CD4-positive, alpha-beta T cell (primary cell): Measurements from ENCODE around the gene PSMA6. TPM values are rescaled to one million over a fixed set of nuclear protein-coding genes. Genes with fewer than 3 reads are reported as not detected.
A peak's percentile ranks its signal among the peaks of the same experiment; 100 is the strongest.

Experiments
- ATAC-seq: fragments of 200-7000 bp; cut with Tn5 transposase; one replicate; pipeline ENCODE4 v1.10.0; 2022; ENCODE audit warnings: mild to moderate bottlenecking; ENCODE audit not compliant: poor library complexity
- CTCF ChIA-PET: fragments of 350-600 bp; sonication (Branson Sonifier 250); formaldehyde crosslinking; loops from one replicate; lab custom pipeline; 2021; ENCODE audit warnings: antibody characterized with exemption, inconsistent platforms; lab: Charles Lee
- POLR2A ChIA-PET: fragments of 350-600 bp; sonication (Branson Sonifier 250); formaldehyde crosslinking; loops from one replicate; lab custom pipeline; 2021; ENCODE audit warnings: antibody characterized with exemption, inconsistent platforms; lab: Charles Lee
- DNase-seq, 14 experiments: peaks; one replicate each; pipeline ENCODE4 v3.0.0-alpha.2; 2013 to 2020; ENCODE audit warnings: mixed read lengths in 2 of 14
- H3K27ac ChIP-seq, 2 donors: one replicate each; pipeline versions ENCODE4 v1.5.1 to v1.7.0; 2013; ENCODE audit warnings: low read length in 2 of 2, low read depth in 1 of 2, mild to moderate bottlenecking in 1 of 2
- H3K27me3 ChIP-seq, 2 experiments: 1 replicate in 1 of 2; 2 replicates in 1 of 2; pipeline versions ENCODE4 v1.6.1 to v1.7.0; 2013; ENCODE audit warnings: low read length in 2 of 2, control low read depth in 1 of 2, mild to moderate bottlenecking in 1 of 2, moderate library complexity in 1 of 2; ENCODE audit not compliant: insufficient read depth in 2 of 2, control insufficient read depth in 1 of 2
- H3K36me3 ChIP-seq: one replicate; pipeline ENCODE4 v1.6.1; 2013; ENCODE audit warnings: low read length, control low read depth; ENCODE audit not compliant: insufficient read depth
- H3K4me1 ChIP-seq: one replicate; pipeline ENCODE4 v1.6.1; 2013; ENCODE audit warnings: low read length, control low read depth; ENCODE audit not compliant: insufficient read depth
- H3K4me3 ChIP-seq: one replicate; pipeline ENCODE4 v1.5.1; 2013; ENCODE audit warnings: mild to moderate bottlenecking, low read length, moderate library complexity
- H3K9me3 ChIP-seq, 2 experiments: 1 replicate in 1 of 2; 2 replicates in 1 of 2; pipeline versions ENCODE4 v1.6.1 to v1.7.0; 2013; ENCODE audit warnings: low read length in 2 of 2, mild to moderate bottlenecking in 2 of 2, control low read depth in 1 of 2, moderate library complexity in 1 of 2; ENCODE audit not compliant: control insufficient read depth in 1 of 2, insufficient read depth in 1 of 2
- H3K27ac Mint-ChIP-seq: one replicate; pipeline ENCODE4 v1.8.0; 2020; ENCODE audit warnings: mixed read lengths
- H3K27me3 Mint-ChIP-seq: one replicate; pipeline ENCODE4 v1.8.0; 2021; ENCODE audit warnings: mixed read lengths
- H3K36me3 Mint-ChIP-seq: one replicate; pipeline ENCODE4 v1.8.0; 2021; ENCODE audit warnings: low read depth, mixed read lengths
- H3K4me1 Mint-ChIP-seq: one replicate; pipeline ENCODE4 v1.8.0; 2021; ENCODE audit warnings: low read depth, mixed read lengths
- H3K4me3 Mint-ChIP-seq: one replicate; pipeline ENCODE4 v1.8.0; 2020; ENCODE audit warnings: mild to moderate bottlenecking, mixed read lengths
- H3K9me3 Mint-ChIP-seq: one replicate; pipeline ENCODE4 v1.8.0; 2020; ENCODE audit warnings: mixed read lengths
- intact Hi-C, 2 experiments: fragments of 100-400 bp; cut with DNase I in 1 of 2; cut with micrococcal nuclease in 1 of 2; formaldehyde crosslinking; loops; one replicate each; pipeline versions ENCODE4 v1.15.1 to v1.9.0; 2023 to 2025; cut with DNase I, micrococcal nuclease
- total RNA-seq, 174 experiments: library from RNA in 2 of 174; stranded (reverse) in 2 of 174; gene quantifications; one replicate each; pipeline ENCODE4 v1.2.3 and lab custom pipeline; 2021 to 2026
- TF ChIP-seq, protein P1 (sequence below): fragments of 200-600 bp; IDR thresholded peaks from one replicate; pipeline ENCODE4 v1.8.0; 2022; ENCODE audit warnings: antibody characterized with exemption, mild to moderate bottlenecking

The PSMA6 gene
- total RNA-seq, 2 experiments from 2014 or later: 80.8 TPM

GRCh38 chr14:35287431-35288013 lies 4.7 kb upstream of the PSMA6 start:
- intact Hi-C loops: no loop called here
- Histone ChIP-seq H3K4me1 (peaks cover 38% of the 10 kb centered on the region), H3K27me3 (no peaks in the 10 kb centered on the region), H3K9me3 (no peaks in the 10 kb centered on the region), H3K27ac (no peak overlapping the region), H3K36me3 (no peaks in the 10 kb centered on the region), H3K4me3 (no peak overlapping the region)
- H3K27me3 Mint-ChIP-seq: no peaks in the 10 kb centered on the region
- ChIA-PET POLR2A (interaction anchor here (4.4 kb wide), 1 partner anchor 117 kb away, joined by 27 read pairs; the partner anchor contains the start of gene NFKBIA), CTCF (interaction anchor here (1.6 kb wide), 1 partner anchor 117 kb away, joined by 4 read pairs; the partner anchor contains the start of gene NFKBIA)
- DNase-seq: peak in 2 of 14 experiments; percentile 55 to 67
- no peaks in the 10 kb centered on the region for H3K9me3 Mint-ChIP-seq
- H3K4me3 Mint-ChIP-seq: no peak overlapping the region
- TF ChIP-seq, protein P1, sequence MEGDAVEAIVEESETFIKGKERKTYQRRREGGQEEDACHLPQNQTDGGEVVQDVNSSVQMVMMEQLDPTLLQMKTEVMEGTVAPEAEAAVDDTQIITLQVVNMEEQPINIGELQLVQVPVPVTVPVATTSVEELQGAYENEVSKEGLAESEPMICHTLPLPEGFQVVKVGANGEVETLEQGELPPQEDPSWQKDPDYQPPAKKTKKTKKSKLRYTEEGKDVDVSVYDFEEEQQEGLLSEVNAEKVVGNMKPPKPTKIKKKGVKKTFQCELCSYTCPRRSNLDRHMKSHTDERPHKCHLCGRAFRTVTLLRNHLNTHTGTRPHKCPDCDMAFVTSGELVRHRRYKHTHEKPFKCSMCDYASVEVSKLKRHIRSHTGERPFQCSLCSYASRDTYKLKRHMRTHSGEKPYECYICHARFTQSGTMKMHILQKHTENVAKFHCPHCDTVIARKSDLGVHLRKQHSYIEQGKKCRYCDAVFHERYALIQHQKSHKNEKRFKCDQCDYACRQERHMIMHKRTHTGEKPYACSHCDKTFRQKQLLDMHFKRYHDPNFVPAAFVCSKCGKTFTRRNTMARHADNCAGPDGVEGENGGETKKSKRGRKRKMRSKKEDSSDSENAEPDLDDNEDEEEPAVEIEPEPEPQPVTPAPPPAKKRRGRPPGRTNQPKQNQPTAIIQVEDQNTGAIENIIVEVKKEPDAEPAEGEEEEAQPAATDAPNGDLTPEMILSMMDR: no peak
- peaks cover 39% of the 10 kb centered on the region for H3K4me1 Mint-ChIP-seq
- ATAC-seq: no peak
- H3K36me3 Mint-ChIP-seq: peaks cover 7% of the 10 kb centered on the region
- H3K27ac Mint-ChIP-seq: peak overlapping the region; percentile 74

DNA sequence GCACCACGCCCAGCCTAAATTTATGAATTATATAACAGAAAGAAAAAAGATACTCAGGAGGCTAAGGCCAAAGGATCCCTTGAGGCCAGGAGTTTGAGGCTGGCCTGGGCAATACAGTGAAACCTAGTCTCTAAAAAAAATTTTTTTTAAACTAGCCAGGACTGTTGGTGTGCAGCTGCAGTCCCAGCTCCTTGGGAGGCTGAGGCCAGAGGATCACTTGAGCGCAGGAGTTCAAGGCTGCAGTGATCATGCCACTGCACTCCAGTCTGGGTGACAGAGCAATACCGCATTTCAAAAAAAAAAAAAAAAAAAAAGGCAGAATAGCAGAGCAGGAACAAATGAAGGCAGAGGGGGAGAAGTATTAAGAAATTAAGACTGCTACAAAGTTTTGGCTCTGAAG lies 2.6 kb upstream of the PSMA6 start:
- peaks cover 55% of the 10 kb centered on the region for H3K4me1 Mint-ChIP-seq
- Histone ChIP-seq H3K27ac (no peak overlapping the region), H3K4me3 (no peak overlapping the region), H3K9me3 (no peaks in the 10 kb centered on the region), H3K36me3 (no peaks in the 10 kb centered on the region), H3K4me1 (peaks cover 45% of the 10 kb centered on the region), H3K27me3 (no peaks in the 10 kb centered on the region)
- TF ChIP-seq, protein P1: no peak
- H3K27ac Mint-ChIP-seq: no peak overlapping the region
- H3K4me3 Mint-ChIP-seq: peak overlapping the region; percentile 58
- ATAC-seq (no peak), DNase-seq (no peak)
- H3K27me3 Mint-ChIP-seq: no peaks in the 10 kb centered on the region
- CTCF ChIA-PET: no interaction called here
- POLR2A ChIA-PET: interaction anchor here (4.4 kb wide), 1 partner anchor 115 kb away, joined by 27 read pairs; the partner anchor contains the start of gene NFKBIA
- H3K9me3 Mint-ChIP-seq: no peaks in the 10 kb centered on the region
- peaks cover 17% of the 10 kb centered on the region for H3K36me3 Mint-ChIP-seq
- intact Hi-C loops: loop anchor here (5.0 kb wide), 3 partner anchors 147 to 538 kb away; partner anchors contain the start of genes BRMS1L (in 2 of the 2) and FAM177A1 (in 1 of the 2)

DNA sequence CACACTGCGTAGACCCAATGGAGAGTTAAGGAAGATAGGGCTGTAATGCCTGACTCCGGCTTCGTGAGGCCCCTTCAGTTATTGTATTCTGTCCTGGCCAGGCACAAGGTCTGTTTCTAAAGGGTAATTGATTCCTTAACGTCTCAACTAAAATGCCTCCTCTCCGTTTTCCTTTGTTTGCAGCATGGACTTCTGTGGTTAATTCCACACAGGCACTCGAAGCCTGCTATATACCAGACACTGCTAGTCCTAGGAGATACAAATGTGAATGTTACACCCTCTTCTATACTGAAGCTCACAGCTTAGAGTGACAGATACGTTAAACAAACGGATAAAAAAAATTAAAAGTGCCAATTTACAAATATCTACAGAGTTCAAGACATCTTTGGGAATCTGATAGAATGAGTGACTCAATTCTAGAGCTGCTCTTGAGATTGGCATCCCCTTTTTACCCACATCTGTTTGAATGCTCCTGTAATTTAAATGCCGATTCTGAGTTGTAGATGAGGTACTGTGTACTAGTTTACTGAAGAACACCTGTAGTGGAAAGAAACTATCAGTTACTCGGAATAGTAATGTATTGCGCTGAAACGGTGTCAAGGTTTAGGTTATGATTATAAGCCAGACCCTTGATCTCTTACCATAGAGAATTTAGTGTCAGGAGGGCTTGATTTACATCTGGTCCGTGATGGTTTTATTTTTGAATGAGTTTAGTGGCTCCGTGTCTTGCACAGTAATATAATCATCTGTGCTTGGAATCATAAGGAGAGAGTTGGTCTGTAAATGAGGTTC lies 784 bp downstream of the PSMA6 start:
- Histone ChIP-seq H3K27ac (peak overlapping the region; percentile 80 to 86), H3K27me3 (no peaks in the 10 kb centered on the region), H3K4me1 (peaks cover 34% of the 10 kb centered on the region), H3K4me3 (peak overlapping the region; percentile 78), H3K36me3 (peaks cover 4% of the 10 kb centered on the region), H3K9me3 (no peaks in the 10 kb centered on the region)
- CTCF ChIA-PET: interaction anchor here (0.6 to 1.9 kb wide), 5 partner anchors 112 to 302 kb away, joined by 3 to 8 read pairs (median 3); partner anchors contain the start of genes NFKBIA and PPP2R3C
- POLR2A ChIA-PET: interaction anchor here (0.7 to 6.0 kb wide), 21 partner anchors 8 to 363 kb away, joined by 3 to 173 read pairs (median 6); partner anchors contain the start of genes FAM177A1, NFKBIA, PPP2R3C and PRORP
- H3K36me3 Mint-ChIP-seq: peaks cover 34% of the 10 kb centered on the region
- TF ChIP-seq, protein P1: no peak
- no peaks in the 10 kb centered on the region for H3K9me3 Mint-ChIP-seq
- ATAC-seq (peak; percentile 2), DNase-seq (no peak)
- intact Hi-C loops: loop anchor here (1.0 to 5.0 kb wide), 6 partner anchors 111 to 534 kb away; partner anchors contain the start of genes BRMS1L (in 2 of the 2), FAM177A1 (in 1 of the 2), NFKBIA (in 1 of the 2) and PRORP (in 1 of the 2)
- peak overlapping the region; percentile 98 for H3K4me3 Mint-ChIP-seq
- peak overlapping the region; percentile 95 for H3K27ac Mint-ChIP-seq
- H3K27me3 Mint-ChIP-seq: no peaks in the 10 kb centered on the region
- peaks cover 54% of the 10 kb centered on the region for H3K4me1 Mint-ChIP-seq
